Left hindlimb (tissue), 1 donor: ENCODE results near the gene FLRT2.

Source experiments
- DNase-seq: peaks from one replicate; pipeline ENCODE4 v3.0.0-alpha.2; 2018

The FLRT2 gene

DNA sequence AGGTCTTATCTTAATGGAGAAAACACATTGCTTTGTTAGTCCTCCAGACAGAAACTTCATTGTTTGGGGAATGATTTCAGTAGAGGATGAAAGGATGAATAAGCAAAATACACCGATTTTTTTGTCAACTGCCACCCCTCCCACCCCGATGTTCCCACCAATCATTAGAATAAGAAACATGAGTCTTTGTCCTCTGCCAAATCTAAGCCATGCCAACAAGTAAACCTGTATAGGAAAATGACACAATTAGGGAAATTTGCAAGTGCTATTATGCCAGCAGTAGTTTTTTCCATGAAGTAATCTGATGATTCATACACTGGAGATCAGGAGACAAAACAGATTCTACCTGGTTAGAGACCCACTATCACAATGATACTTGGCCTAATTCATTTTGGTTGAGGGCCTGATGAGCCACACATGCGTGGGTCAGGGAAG is 35.9 kb downstream of the FLRT2 start:
- no peak for DNase-seq

GRCh38 chr14:85566603-85567002 is 36.7 kb downstream of the FLRT2 start:
- DNase-seq: no peak

GRCh38 chr14:85572011-85572410 is 42.1 kb downstream of the FLRT2 start:
- no peak for DNase-seq

- no peak for DNase-seq
Observed at GRCh38 chr14:85572845-85573244, 42.9 kb downstream of the FLRT2 start.

GRCh38 chr14:85573406-85573805 is 43.5 kb downstream of the FLRT2 start:
- DNase-seq: no peak

DNA sequence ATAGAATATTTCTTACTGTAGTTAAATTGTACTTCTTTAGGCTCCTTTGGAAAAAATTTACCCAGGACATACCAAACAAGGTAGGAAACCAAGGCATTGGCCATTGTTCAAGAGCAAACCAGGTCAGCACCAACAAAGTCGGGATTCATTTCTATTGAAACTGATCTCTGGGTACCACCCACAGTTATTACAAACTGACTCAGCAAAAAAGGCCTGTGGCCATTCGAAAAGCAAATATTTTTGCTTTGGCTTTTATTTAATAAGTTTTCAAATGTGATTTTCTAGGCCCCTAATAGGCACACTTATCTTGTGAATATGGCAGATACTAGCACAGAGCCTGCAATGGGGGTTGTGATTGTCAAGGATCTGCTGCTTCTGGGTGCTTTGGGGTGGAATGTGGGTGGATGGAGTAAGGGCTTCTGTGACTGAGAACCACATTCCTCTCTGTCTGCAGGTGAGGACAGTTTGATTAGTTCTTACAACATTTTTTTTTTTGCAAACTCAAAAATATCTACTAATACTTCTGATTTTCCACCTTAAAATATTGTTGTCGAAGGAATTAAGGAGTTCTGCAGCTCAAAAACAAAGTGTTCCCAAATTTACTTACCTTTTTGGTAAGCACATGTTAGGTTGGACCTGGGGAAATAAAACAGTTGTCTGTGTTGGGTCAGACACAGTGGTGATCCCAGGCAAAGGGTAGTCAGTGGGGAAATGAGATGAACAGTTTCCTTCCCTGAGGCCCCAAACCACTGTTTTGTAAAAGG is 45.1 kb downstream of the FLRT2 start:
- DNase-seq: no peak

DNA sequence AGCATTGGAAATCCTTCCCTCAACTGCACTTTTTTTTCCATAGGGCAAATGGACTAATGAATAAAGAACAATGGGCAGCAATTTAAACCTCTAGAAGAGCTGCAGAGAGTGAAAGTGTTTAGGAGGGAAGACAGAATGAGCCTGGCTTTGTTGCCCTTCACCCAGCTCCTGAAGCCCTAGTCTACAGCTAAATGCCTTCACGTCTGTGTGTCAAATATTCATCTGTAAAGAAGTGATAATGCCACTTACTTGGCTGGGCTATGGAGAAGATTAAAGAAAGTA is 45.6 kb downstream of the FLRT2 start:
- no peak for DNase-seq

- DNase-seq: no peak
Observed at GRCh38 chr14:85576218-85576617, 46.3 kb downstream of the FLRT2 start.

DNA sequence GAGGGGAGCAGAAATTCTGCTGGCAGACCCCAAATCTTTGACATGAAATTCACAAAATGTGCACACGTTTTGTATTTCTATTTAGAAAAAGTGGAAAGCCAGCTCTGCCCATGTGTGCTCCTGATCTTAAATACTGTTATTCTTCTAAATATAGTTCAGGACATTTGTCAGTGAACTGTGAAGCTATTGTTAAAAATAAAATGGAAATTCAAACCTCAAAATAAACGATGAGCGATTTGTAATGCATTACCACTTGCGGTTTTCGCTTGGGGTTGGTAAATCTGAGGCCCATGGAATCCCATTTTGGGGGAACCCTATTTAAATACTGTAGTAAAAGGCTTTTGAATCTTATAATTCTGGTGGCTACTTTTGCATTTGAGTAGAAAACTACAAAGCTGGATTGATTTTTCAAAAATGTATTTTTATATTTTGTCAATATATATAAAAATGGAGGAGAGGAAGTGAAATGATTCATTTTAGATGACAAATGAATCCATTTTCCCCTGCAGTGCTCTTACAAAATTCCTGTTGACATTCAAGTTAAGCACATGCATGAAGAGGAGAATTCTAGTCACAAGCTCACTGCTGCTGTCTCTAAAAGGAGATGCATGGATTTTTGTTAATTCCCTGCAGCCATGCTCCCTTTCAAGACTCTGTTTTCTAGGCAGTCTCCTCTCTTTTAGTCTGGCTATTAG is 47.1 kb downstream of the FLRT2 start:
- DNase-seq: no peak

- DNase-seq: no peak
Observed at GRCh38 chr14:85577543-85578114, 47.7 kb downstream of the FLRT2 start.

DNA sequence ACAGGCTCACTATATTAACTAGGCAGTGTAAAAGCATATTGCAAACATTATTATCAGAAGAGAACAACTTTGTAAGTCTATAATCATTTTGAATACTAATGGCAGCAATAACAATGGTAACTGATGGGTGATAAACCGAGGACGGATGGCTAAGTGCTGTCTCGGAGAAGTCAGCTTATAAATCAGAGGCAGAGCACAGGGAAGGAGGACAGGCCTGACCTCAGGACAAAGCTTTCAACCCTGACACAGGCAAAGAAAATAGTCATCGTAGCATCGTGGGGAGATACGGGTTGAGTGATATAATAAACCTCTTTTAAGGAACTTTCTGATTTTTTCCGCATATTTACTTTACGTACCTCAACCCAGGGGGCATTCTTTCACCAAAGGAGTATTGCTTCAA is 48.4 kb downstream of the FLRT2 start:
- DNase-seq: no peak

- DNase-seq: no peak
Observed at GRCh38 chr14:85578930-85579329, 49.0 kb downstream of the FLRT2 start.

- DNase-seq: no peak
Observed at GRCh38 chr14:85579942-85580341, 50.0 kb downstream of the FLRT2 start.

DNA sequence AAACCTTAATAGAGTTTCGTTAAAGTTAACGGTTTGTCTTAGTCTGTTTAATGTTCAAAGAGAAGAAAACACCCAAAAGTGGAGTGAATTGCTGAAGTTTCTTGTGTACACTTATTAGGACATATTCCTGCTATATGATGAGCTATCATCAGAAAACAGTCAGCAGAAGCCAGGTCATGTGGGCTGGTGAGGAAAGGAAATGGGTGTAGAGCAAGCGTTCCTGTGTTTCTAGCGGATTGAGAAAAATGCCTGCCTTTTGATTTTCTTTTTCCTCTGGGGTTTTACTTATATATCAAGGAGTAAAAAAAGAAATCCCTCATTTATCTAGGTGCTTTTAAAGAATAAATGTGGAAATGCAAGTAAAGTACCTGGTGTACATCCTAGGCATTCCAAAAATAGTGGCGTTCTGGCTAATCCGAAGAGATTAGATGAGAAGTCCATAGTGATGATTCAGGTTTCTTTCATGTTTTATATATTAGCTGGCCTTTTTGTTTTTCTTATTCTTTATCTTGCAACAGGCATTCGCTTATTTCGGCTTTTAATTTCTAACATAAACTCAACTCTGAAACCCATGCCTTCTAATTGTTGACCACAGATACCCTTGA is 50.7 kb downstream of the FLRT2 start:
- DNase-seq: no peak

- DNase-seq: no peak
Observed at GRCh38 chr14:85581691-85582090, 51.7 kb downstream of the FLRT2 start.

- no peak for DNase-seq
Observed at GRCh38 chr14:85583380-85583779, 53.4 kb downstream of the FLRT2 start.

GRCh38 chr14:85584481-85584880 is 54.5 kb downstream of the FLRT2 start:
- no peak for DNase-seq

GRCh38 chr14:85587151-85587711 is 57.3 kb downstream of the FLRT2 start:
- DNase-seq: no peak

DNA sequence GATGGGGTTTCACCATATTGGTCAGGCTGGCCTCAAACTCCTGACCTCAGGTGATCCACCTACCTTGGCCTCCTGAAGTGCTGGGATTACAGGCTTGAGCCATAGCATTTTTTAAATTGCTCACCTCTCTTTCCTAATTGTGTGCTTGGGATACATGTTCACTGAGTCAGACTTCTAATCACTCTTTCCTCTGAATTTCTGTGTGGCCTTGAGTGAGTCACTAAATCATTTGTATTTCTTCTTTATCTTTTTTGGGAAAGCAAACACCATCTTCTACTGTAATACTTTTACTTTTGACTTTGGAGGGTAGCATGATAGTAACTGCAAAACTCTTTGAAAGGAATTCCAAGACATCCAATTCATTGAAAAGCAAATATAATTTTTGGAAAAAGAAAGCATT is 60.8 kb downstream of the FLRT2 start:
- no peak for DNase-seq

DNA sequence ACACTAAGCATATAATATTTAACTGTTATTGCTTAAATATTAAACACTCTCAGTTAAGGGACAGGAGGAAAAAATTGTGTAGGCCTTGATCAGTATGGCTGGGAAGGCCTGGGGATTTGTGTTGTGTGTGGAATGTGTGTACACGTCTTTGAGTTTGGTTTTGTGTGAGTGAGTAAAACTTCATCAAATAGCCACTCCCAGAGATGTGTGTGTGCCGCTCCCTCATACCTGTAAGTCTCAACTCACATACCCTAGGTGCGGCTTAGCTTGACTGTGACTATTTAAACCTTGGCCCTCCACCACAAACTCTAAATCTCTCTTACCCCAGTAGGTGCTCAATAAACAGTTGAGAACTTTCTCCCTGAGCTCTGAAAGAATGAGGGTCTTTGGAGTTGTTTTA is 64.3 kb downstream of the FLRT2 start:
- DNase-seq: no peak

DNA sequence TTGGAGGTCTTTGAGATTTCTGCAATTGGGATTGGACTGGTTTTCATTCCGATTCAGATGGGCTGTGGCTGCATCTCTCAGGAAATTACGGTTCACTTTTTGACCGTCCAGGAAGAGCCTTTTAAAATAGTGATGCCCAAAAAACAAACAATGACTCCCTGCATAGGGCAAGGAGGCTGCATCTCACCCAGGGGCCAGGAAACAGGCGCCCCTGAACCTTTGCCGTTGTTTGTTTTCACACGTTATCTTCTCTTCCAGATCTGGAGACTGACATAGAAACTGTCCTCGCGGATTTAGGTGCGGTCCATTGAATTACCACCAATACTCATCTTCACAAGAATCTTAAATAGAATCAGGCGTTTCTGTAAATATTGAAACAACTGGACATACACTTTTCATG is 66.0 kb downstream of the FLRT2 start:
- DNase-seq: no peak

GRCh38 chr14:85596562-85596961 is 66.6 kb downstream of the FLRT2 start:
- DNase-seq: no peak

- no peak for DNase-seq
Observed at GRCh38 chr14:85597701-85598100, 67.8 kb downstream of the FLRT2 start.

DNA sequence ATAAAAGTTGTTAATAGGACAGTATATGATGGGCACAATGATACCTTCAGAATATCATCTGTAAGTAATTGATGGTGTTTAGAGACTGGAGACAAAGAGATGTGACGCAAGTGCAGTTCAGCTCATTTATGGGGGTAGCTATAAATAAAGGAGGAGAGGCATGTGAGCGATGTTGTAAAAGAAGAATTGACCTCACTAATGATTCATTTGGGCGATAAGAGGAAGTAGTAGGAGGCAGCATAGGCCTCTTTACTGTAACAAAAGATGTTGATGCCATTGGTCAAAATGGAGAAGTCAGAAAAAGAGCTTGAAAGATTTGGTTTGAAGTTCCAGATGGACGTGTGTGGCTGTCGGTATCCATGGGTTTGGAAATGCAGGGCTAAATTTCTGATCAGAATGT is 70.0 kb downstream of the FLRT2 start:
- DNase-seq: no peak
